ENCODE measurements around the gene PGLYRP3.

PGLYRP3 gene

DNA sequence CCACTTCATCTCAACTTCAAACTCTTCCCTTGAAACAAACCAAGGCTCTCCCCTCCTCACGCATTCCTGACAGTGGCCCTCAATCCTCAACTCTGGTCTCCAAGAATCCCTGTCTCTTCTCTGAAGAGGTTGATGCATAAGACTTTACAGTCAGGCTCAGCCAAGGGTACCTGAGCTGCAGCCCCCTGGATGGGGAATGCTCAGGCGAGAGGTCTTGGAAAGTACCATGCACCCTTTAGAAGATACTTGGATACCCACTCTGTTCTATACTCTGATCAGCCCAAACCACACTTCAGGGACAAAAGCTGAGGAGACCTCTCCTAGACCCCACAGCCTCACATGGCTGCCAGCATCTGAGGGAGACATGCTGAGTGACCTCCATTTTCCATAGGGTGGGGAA lies 536 bp upstream of the PGLYRP3 start:
- DNase-seq (ENCODE audit: low read depth) = no peak

DNA sequence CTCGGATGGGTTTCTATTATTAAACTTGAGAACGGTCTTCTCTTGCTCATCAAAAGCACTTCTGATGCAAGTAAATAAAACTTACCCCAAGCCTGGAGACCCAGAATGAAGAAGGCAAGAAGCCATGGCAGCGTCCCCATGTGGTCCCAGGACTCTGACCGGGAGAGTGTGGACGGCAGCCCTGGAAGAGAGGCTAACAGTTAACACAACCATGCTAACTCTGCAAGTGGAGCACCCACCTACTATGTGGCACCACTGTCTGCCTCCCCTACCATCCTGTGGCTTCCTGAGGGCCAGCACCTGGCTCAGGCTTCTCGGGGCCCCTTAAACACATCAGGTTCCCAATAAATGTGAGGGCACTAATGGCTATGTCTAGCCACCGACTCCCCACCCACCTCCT lies 2.2 kb downstream of the PGLYRP3 start:
- DNase-seq (ENCODE audit: low read depth) = no peak

DNA sequence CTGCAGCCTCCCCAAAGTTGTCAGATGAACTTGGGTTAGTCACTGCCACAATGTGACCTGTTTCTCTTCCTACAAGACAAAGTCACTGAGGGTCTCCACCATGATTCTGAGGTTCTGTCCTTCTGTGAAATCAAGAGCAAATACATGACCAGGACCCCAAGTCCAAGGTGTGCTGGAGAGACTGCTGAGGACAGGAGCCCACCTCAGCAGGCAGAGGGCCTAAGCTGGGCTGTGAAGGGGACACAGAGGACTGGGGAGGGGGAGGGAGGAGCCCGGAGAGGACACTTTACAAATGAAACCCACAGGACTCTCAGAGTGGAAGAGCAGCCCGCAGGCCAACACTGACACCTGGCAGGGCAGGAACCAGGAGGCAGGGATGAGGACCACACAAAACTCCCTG lies 3.3 kb downstream of the PGLYRP3 start:
- no peak for DNase-seq (ENCODE audit: low read depth)

DNA sequence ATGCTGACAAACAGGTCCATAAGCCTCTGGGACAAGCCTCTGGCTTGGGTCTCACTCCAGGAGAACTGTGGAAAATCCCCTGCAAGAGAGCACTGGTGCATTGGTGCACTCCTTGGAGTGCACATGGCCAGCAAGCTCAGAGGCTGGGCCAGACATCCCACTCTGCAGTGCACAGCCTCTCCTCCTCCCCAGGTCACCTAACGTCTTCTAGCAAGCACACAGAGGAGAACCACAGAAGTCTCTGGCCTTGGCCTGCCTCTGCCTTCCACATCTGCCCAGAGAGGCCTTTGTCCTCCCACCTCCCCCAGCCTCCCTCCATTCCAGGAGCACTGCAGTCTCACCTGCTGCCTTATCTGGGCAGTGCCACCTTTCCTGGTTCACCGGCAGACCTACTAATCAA lies 4.2 kb downstream of the PGLYRP3 start:
- DNase-seq (ENCODE audit: low read depth) = no peak

DNA sequence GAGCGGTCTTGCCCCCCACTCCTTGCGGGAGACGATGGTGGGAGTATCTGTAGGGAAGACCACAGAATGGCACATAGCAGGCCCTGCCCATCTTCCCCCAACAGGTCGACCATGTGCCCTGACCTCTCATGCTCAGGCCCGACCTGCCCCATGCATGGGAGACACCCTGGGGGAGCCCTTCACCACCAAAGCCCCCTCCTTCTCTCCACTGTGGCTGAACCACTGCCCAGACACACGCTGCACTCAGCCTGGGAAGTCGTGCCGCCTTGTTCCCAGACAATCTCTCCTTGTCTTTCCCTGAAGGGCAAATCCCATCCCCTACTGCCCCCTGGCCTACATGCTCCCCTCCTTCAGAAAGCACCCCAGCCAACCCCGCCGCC lies 5.5 kb downstream of the PGLYRP3 start:
- DNase-seq (ENCODE audit: low read depth) = no peak

DNA sequence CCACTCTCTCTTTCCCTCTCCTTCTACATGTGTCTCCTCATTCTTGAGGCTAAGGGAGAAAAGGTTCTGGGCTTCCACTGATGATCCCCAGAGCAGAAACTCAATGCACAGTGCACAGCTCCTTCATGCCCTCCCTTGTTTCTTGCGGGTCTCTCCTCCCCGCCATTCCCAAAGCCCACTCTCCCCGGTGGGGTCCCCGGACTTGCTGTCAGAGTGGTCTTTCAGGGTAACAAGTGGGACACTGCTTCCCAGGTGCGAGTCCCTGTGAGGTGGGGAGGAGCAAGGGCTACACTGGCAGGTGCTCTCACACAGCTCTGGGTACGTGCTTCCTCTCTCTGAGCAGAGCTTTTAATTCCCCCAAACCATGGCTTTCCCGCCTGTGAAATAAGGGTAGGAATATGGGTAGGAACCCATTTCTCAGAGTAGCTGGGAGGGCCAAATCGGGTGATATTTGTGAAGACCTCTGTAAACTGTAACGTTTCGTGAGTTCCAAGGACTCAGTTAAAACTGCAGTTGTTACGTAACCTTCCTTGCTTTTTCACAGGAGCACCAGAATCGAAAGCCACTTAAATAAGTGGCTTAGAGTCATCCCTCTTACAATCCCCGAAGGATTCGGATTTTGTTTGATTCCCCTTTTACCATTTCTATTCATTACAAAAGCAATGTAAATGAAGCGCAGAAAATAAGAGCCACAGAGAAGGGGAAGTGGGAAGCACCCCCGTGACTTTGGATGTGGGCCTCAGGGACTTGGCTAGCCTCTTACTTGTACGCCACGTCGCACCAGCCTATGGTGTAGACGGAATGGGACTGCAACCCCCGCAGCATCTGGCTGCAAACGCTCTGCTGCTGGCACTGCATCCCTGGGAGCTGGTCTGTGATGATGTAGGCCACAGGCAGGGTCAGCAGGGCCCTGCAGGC lies 6.2 kb downstream of the PGLYRP3 start:
- DNase-seq (ENCODE audit: low read depth) = no peak

DNA sequence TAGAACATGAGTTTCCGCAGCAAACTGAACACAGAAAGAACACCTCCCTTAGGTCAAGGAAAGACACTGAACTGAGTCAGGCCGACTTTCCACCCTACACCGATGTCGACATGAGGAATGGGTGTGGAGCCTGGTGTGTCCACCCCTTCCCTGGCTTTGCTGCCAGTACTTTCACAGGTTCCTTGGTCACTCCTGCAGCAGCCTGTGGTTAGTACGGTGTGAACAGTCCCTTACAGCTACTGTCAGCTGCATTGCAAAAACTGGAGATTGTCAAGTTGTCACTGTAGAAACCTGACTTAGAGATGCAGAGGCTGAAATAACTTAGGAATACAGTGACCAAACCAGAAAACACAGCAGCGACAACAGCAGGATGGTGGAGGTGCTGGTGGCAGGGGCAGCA lies 7.1 kb downstream of the PGLYRP3 start:
- no peak for DNase-seq (ENCODE audit: low read depth)

DNA sequence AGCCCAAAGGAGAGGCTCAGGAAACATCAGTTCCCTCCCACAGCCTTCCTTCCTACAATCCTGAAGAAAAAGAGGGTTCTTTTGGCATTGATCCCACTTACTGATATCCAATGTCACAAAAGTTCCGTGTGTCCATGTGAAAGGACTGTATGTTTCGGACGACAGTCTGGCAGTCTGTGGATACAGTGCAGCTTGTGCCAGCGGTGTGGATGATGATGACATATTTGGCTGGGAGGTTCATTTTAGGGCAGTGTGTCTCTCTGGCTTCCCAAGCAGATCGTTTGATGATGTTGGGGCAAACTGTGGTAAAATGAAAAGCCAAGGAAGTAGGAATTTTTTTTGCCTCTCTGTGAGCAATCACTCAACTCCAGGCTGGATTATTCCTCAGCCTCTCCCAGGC lies 10.4 kb downstream of the PGLYRP3 start:
- no peak for DNase-seq (ENCODE audit: low read depth)

DNA sequence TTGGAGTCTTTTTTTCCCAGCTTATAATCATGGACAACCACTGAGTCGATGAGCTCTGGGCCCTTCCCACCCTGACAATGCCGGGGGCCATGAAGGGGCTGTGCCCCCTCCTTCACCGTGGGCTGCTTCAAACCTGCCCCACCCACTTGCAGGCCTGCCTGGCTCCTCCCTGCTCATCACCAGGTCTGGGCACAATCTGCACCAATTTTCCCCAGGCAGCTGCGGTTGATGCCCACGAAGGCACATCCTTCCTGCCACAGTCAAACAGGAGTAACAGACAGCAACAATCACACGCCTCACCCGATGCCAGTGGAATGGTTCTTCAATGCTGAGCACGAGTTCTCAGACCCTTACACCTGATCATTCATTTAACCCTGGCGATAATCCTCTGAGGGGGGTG lies 18.9 kb downstream of the PGLYRP3 start:
- DNase-seq (ENCODE audit: low read depth) = no peak

DNA sequence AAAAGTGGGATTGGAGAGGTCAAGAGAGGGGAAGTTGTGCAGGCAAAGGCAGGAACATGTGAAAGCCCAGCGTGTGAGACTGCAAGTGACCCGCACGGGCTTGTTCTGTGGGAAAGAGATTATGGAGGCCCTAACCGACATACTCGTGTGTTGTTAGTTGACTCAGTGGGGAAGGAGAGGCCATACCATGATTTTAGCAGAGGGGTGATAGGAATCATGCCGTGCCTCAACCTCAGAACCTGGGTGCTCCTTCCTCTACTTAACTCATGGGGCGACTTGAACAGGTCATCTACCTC lies 19.3 kb downstream of the PGLYRP3 start:
- no peak for DNase-seq (ENCODE audit: low read depth)

DNA sequence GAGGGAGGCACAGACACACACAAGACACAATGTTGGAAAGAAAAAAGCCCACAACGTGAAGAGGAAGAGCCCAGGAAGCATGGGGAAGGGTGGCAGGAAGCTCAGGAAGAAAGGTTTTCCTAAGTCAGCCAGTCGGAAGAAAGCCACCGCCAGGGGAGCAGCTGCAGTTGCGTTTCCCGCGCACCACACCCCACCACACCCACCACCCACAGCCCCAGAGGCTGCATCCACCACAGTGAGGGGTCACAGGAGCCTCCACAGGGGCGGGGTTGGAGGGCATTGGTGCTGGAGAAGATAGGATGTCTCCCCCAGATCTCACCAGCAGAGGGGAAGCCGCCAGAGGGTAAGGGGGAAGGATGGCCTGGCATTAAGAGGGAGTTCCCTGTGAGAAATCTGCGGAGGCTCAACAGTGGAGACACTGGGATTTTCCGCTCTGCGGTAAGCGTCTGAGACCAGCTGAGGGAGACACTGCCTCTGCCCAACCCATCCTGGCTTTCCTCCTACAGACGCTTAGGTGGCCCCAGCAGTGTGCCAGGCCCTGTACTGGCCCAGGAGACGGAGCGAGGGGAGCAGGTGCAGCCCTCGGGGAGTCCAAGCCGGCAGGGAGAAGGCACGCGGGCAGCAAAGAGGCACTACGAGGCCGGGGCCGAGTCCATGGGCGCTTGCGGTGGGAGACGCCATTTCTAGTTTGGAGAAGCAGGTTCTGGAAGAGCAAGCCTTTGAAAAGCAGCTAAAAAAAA lies 19.8 kb downstream of the PGLYRP3 start:
- no peak for DNase-seq (ENCODE audit: low read depth)

DNA sequence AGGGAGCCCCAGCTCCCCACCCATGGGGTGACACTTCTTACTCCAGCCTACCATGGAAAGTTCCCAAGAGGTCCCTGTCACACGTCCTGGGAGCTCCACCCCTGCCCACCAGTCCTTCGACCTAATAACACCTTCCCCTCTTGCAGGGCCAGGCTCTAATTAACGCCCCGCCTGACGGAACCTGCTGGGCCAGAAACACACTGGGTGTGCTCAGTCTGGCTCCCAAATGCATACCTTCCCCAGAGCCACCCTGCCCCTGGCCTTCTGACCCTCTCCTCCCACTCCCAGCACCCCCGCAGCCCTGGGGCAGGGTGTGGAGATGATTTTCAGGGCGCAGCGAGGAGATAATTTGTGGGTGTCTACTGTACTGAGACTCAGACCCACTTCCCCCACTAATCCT lies 20.6 kb downstream of the PGLYRP3 start:
- DNase-seq (ENCODE audit: low read depth) = no peak

DNA sequence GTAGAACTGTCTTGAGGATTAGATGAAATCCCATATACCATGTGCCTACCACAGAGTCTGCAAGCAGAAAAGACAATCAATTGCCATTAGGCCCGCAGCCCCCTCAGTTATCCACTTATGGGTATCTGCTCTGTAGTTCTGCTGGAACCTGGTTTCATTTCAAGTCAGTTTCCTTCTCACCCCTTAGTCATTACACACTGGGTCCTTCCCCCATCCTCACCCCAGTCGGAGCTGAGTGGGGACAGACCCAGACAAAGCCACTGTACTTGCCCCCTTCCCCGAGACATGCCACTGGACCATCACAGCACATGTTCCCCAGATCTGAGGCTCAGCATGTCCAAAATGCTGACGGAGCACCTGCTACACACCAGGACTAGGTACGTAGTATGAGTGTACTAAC lies 21.2 kb downstream of the PGLYRP3 start:
- no peak for DNase-seq (ENCODE audit: low read depth)

DNA sequence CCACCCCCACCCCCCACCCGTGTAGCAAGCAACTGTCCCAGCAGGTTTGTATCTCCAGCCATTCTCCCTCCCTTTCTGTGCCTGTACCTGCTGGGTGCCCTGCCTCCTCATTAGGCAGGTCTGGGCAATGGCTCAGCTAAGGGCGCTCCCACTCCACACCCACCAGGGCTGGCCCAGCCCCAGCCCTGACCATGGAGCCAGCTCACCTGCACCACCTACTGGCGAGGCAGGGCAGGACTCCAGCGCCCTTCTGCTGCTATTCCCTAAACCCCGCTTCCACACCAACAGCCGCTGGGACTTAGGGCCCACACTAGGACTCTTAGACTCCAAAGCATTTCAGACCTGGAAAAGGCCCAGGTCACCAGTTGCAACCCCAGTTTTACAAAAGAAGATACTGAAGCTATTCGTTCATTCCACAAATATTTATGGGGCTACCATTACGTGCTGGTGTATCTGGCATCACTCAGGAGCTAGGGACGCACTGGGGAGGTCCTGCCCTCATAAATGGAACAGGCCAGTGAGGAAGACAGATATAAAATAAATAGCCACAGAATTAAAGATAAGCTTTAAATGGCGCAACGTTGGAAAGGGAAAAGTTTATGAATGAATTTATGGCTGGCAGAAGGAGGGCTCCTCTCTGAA lies 24.0 kb downstream of the PGLYRP3 start:
- no peak for DNase-seq (ENCODE audit: low read depth)

DNA sequence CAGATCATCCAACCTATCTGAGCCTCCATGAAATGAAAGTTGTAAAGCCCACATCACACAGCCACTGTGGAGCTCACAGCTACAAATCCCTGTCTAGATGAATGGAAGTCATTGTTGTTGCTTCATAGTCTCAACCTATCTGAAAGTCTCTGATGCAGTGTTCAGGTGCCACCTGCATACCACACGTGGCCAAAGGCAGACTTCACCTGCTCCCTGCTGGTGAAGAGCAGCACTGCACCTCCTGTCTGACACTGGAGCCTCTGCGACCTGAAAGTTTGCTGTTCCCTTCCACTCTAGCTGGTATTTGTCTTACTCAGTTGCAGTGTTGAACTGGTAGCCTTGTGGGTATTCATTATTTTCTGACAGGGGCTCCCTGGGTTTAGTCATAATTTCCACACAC lies 34.9 kb downstream of the PGLYRP3 start:
- DNase-seq (ENCODE audit: low read depth) = no peak

DNA sequence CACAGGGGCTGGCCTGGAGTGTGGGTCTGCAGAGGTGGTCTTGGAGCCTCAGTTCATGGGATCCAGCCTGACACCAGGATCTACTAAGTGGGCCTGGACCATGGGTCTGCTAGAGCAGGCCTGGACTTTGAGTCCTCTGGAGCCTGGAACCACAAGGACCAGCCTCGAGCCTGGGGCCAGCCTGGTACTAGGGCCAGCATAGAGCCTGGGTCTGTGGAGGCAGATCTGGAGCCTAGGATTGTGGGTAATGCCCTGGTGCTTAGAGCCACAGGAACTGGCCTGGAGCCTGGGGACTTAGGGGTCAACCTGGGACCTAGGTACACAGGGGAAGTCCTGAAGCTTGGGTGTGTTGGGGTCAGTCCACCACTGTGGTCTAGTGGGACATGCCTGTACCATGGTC lies 40.6 kb downstream of the PGLYRP3 start:
- DNase-seq (ENCODE audit: low read depth) = no peak

DNA sequence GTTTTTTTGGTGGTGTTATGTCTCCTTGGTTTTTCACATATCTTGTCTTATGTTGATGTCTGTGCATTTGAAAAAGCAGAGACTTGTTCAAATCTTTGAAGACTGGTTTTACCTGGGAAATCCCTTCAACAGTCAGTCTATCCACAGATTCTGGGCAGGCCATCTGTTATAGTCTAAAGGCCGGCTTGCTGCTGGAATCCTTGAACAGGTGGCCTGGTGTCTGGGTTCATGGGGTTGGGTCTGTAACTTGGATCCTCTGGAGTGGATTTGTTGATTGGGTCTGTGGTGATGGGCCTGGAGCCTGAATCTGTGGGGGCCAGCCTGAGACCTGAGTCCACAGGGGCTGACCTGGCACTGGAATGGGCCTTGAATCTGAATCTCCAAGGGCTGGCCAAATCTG lies 41.0 kb downstream of the PGLYRP3 start:
- DNase-seq (ENCODE audit: low read depth) = no peak

DNA sequence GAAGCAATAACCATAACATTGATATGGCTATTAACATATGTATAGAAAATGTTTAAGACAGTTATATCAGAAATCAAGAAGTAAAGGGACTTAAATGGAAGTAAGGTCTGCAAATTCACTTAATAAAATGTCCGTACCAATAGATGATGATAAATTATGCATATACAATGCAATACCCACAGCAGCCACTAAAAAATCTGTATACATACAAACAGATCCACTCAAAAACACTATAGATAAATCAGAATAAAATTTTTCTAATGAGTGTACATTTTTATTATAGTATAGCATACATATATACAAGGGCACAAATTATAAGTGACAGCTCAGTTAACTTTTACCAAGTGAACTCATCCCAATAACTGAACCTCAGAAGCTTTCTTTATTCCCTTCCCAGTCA lies 47.3 kb downstream of the PGLYRP3 start:
- no peak for DNase-seq (ENCODE audit: low read depth)

DNA sequence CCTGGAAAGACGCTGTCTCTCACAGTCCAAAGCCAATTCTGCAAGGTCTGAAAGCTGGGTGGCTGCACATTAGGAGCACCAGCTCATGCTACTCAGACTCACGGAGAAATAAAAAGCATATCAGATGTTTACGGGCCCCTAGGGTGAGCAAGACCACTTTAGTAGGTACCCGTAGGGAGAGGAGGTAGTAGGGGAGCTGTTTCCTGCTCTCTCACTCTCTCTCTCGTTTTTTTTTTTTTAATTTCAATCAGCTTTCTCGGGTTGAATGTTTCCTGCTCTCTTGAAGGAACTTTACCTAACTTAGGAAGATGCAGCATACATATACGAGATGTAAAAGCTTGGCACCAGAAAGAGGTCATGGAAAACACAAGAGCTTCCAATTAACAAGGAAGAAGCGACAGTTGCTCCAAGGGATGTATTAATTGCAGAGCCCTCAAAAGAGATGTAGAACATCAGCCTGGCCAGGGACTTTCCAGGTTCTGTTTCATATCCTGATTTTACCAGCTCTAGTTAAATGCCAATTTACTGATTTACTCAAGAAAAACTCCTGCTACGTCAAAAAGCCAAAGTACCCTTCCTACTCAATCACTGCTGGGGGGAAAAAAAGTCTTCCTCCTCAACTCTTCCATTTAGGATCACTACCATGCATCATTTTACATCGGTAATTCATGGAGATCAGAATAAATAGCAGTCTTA lies 50.1 kb downstream of the PGLYRP3 start:
- no peak for DNase-seq (ENCODE audit: low read depth)

DNA sequence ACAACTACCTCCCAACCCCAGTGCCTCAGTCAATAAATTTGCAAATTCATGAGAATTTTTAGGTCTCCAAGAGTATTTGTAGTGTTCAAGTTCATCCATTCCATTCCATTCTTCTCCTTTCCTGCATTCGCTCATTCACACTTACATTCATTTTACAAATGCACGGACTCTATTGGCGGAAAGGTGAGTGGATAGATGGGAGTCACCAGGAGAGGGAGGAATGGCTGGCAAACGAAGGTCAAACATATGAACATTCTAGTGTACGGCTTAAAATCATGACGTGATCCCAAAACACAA lies 50.7 kb downstream of the PGLYRP3 start:
- DNase-seq (ENCODE audit: low read depth) = no peak

DNA sequence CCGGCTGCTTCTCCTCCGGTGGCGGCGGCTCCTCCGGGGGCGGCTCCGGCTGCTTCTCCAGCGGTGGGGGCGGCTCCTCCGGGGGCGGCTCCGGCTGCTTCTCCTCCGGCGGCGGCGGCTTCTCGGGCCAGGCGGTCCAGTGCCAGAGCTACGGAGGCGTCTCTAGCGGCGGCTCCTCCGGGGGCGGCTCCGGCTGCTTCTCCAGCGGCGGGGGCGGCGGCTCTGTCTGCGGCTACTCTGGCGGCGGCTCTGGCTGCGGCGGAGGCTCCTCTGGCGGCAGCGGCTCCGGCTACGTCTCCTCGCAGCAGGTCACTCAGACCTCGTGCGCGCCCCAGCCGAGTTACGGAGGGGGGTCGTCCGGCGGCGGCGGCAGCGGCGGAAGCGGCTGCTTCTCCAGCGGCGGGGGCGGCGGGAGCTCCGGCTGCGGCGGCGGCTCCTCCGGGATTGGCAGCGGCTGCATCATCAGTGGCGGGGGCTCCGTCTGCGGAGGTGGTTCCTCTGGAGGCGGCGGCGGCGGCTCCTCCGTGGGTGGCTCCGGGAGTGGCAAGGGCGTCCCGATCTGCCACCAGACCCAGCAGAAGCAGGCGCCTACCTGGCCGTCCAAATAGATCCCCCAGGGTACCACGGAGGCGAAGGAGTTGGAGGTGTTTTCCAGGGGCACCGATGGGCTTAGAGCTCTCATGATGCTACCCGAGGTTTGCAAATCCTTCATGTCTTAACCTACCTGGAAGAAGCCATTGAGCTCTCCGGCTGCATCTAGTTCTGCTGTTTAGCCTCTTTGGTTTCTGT lies 51.3 kb downstream of the PGLYRP3 start:
- DNase-seq (ENCODE audit: low read depth) = no peak
